Caco-2 (cell line): Measurements from ENCODE around the gene MACROD2. TPM values are rescaled to one million over a fixed set of nuclear protein-coding genes. Genes with fewer than 3 reads are reported as not detected.
A peak's percentile ranks its signal among the peaks of the same experiment; 100 is the strongest.

ENCODE experiments used
- BruUV-seq: library from RNA; stranded (reverse); fragments of 400-500 nt; replicated peaks from 2 replicates; lab custom pipeline; 2021; lab: Mats Ljungman, UMichigan
- CTCF ChIA-PET: fragments of 300-600 bp; sonication (Branson Sonifier 250); formaldehyde crosslinking; loops from one replicate; lab custom pipeline; 2022; ENCODE audit warnings: antibody characterized with exemption; lab: Charles Lee
- POLR2A ChIA-PET: fragments of 300-600 bp; sonication (Branson Sonifier 250); formaldehyde crosslinking; loops from one replicate; lab custom pipeline; 2022; ENCODE audit warnings: antibody characterized with exemption; lab: Charles Lee
- DNase-seq, 2 experiments: peaks; one replicate each; pipeline versions ENCODE4 v3.0.0 to v3.0.0-alpha.2; 2020 to 2022
- H3K27me3 ChIP-seq: replicated peaks from 2 replicates; pipeline ENCODE4 v1.6.0; 2011; ENCODE audit warnings: low read length; ENCODE audit not compliant: control insufficient read depth, insufficient read depth
- H3K36me3 ChIP-seq: 2 replicates; pipeline ENCODE4 v1.5.1; 2011; ENCODE audit warnings: low read length; ENCODE audit not compliant: control insufficient read depth, insufficient read depth
- H3K4me1 ChIP-seq: fragments of 250-450 bp; sonication (Bioruptor Pico); 2 replicates; pipeline ENCODE4 v1.5.1; 2020; ENCODE audit warnings: mild to moderate bottlenecking
- H3K4me3 ChIP-seq: 2 replicates; pipeline ENCODE4 v1.5.1; 2011; ENCODE audit warnings: low read depth, mild to moderate bottlenecking, control low read depth, low read length
- H3K9me3 ChIP-seq: fragments of 250-450 bp; sonication (Bioruptor Pico); 2 replicates; pipeline ENCODE4 v1.5.1; 2020; ENCODE audit warnings: mild to moderate bottlenecking, moderate library complexity
- H3K27ac Mint-ChIP-seq: one replicate; pipeline ENCODE4 v1.8.0; 2022; ENCODE audit warnings: mixed read lengths; ENCODE audit not compliant: unreplicated experiment
- H3K27me3 Mint-ChIP-seq: one replicate; pipeline ENCODE4 v1.8.0; 2022; ENCODE audit warnings: mixed read lengths; ENCODE audit not compliant: insufficient read depth, unreplicated experiment
- H3K36me3 Mint-ChIP-seq: one replicate; pipeline ENCODE4 v1.8.0; 2022; ENCODE audit warnings: mild to moderate bottlenecking, mixed read lengths; ENCODE audit not compliant: insufficient read depth, unreplicated experiment
- H3K4me1 Mint-ChIP-seq: one replicate; pipeline ENCODE4 v1.8.0; 2022; ENCODE audit warnings: low read depth, mixed read lengths; ENCODE audit not compliant: unreplicated experiment
- H3K4me3 Mint-ChIP-seq: one replicate; pipeline ENCODE4 v1.8.0; 2022; ENCODE audit warnings: mild to moderate bottlenecking, moderate library complexity, mixed read lengths; ENCODE audit not compliant: unreplicated experiment
- H3K9me3 Mint-ChIP-seq: one replicate; pipeline ENCODE4 v1.8.0; 2022; ENCODE audit warnings: mixed read lengths; ENCODE audit not compliant: unreplicated experiment
- CTCF ChIP-seq, 2 experiments: fragments of 200-600 bp in 1 of 2; IDR thresholded peaks; 1 replicate in 1 of 2; 2 replicates in 1 of 2; pipeline versions ENCODE4 v1.5.1 to v1.8.0; 2011 to 2022; ENCODE audit warnings: antibody characterized with exemption in 1 of 2, control low read depth in 1 of 2, inconsistent platforms in 1 of 2, low read depth in 1 of 2, low read length in 1 of 2, mild to moderate bottlenecking in 1 of 2, moderate library complexity in 1 of 2; ENCODE audit not compliant: insufficient read depth in 1 of 2, severe bottlenecking in 1 of 2, unreplicated experiment in 1 of 2
- intact Hi-C: fragments of 100-400 bp; cut with micrococcal nuclease; formaldehyde crosslinking; loops from one replicate; pipeline ENCODE4 v1.10.0; 2022; ENCODE audit not compliant: unreplicated experiment
- total RNA-seq: library from RNA; stranded (reverse); gene quantifications from 2 replicates; pipeline ENCODE4 v1.2.3, GENCODE V29; 2022

MACROD2 gene
- total RNA-seq, 1 experiment from 2014 or later: 6.4 TPM

GRCh38 chr20:15487682-15488081 is 1492.4 kb downstream of the MACROD2 start:
- H3K36me3 ChIP-seq: no peaks in the 10 kb centered on the region
- H3K4me3 Mint-ChIP-seq: peak overlapping the region; percentile 44
- no peak for TF ChIP-seq CTCF (IDR thresholded peaks at IDR 0.05; ENCODE audit: insufficient read depth in 1 of 2, low read depth in 1 of 2, low read length in 1 of 2, severe bottlenecking in 1 of 2, unreplicated experiment in 1 of 2)
- BruUV-seq: no TSS peak
- DNase-seq: peak; percentile 55 to 69
- peaks cover 47% of the 10 kb centered on the region for H3K9me3 Mint-ChIP-seq
- ChIA-PET CTCF (interaction anchor here (0.8 kb wide), 1 partner anchor 166 kb away, joined by 3 read pairs; no protein-coding TSS in a partner anchor), POLR2A (interaction anchor here (1.2 kb wide), 1 partner anchor 11 kb away, joined by 6 read pairs; no protein-coding TSS in a partner anchor)
- H3K4me1 ChIP-seq: peaks cover 52% of the 10 kb centered on the region
- intact Hi-C loops: loop anchor here (1.0 kb wide), 3 partner anchors 11 to 167 kb away; no protein-coding TSS in a partner anchor
- no peaks in the 10 kb centered on the region for H3K27me3 ChIP-seq
- peak overlapping the region; percentile 90 for H3K27ac Mint-ChIP-seq
- H3K9me3 ChIP-seq: 0 out of 2 replicates have a peak, but pooled peaks cover 10% of the 10 kb centered on the region
- H3K4me3 ChIP-seq: no peak overlapping the region
- H3K36me3 Mint-ChIP-seq: peaks cover 10% of the 10 kb centered on the region
- no peaks in the 10 kb centered on the region for H3K27me3 Mint-ChIP-seq
- peaks cover 41% of the 10 kb centered on the region for H3K4me1 Mint-ChIP-seq

GRCh38 chr20:15491575-15491974 is 1496.3 kb downstream of the MACROD2 start:
- Mint-ChIP-seq H3K27ac (peak overlapping the region; percentile 45), H3K4me1 (peaks cover 42% of the 10 kb centered on the region), H3K4me3 (no peak overlapping the region), H3K27me3 (no peaks in the 10 kb centered on the region), H3K36me3 (peaks cover 11% of the 10 kb centered on the region), H3K9me3 (peaks cover 50% of the 10 kb centered on the region)
- CTCF ChIA-PET: interaction anchor here (0.7 to 1.2 kb wide), 2 partner anchors 53 to 162 kb away, joined by 6 to 8 read pairs; no protein-coding TSS in a partner anchor
- no TSS peak for BruUV-seq
- POLR2A ChIA-PET: no interaction called here
- Histone ChIP-seq H3K27me3 (no peaks in the 10 kb centered on the region), H3K4me1 (peaks cover 42% of the 10 kb centered on the region), H3K4me3 (no peak overlapping the region), H3K9me3 (no peaks in the 10 kb centered on the region), H3K36me3 (no peaks in the 10 kb centered on the region)
- intact Hi-C loops: loop anchor here (1.0 to 2.0 kb wide), 2 partner anchors 377 to 439 kb away; no protein-coding TSS in a partner anchor
- DNase-seq: peak in 1 of 2 experiments; percentile 44
- peak; percentile 33 to 63 for TF ChIP-seq CTCF (IDR thresholded peaks at IDR 0.05; ENCODE audit: insufficient read depth in 1 of 2, low read depth in 1 of 2, low read length in 1 of 2, severe bottlenecking in 1 of 2, unreplicated experiment in 1 of 2)

- no peaks in the 10 kb centered on the region for H3K36me3 ChIP-seq
- peaks cover 43% of the 10 kb centered on the region for H3K4me1 ChIP-seq
- ChIA-PET POLR2A (no interaction called here), CTCF (interaction anchor here (0.7 kb wide), 1 partner anchor 149 kb away, joined by 3 read pairs; no protein-coding TSS in a partner anchor)
- Mint-ChIP-seq H3K27me3 (no peaks in the 10 kb centered on the region), H3K27ac (no peak overlapping the region), H3K9me3 (peaks cover 37% of the 10 kb centered on the region), H3K4me1 (peaks cover 44% of the 10 kb centered on the region), H3K4me3 (no peak overlapping the region), H3K36me3 (peaks cover 10% of the 10 kb centered on the region)
- intact Hi-C loops: loop anchor here (5.0 kb wide), 1 partner anchor 508 kb away; no protein-coding TSS in a partner anchor
- BruUV-seq: no TSS peak
- H3K4me3 ChIP-seq: no peak overlapping the region
- TF ChIP-seq CTCF (IDR thresholded peaks at IDR 0.05; ENCODE audit: insufficient read depth in 1 of 2, low read depth in 1 of 2, low read length in 1 of 2, severe bottlenecking in 1 of 2, unreplicated experiment in 1 of 2): no peak
- H3K9me3 ChIP-seq: no peaks in the 10 kb centered on the region
- DNase-seq: no peak
- no peaks in the 10 kb centered on the region for H3K27me3 ChIP-seq
Observed at GRCh38 chr20:15494851-15495250, 1499.5 kb downstream of the MACROD2 start.
